ENCODE data around the gene CHAMP1.
"Not testable (repeated sequence)": the region's sequence is repeated elsewhere in the genome, so short reads cannot be mapped to it uniquely, and the experiment has no call there.

CHAMP1 gene

DNA sequence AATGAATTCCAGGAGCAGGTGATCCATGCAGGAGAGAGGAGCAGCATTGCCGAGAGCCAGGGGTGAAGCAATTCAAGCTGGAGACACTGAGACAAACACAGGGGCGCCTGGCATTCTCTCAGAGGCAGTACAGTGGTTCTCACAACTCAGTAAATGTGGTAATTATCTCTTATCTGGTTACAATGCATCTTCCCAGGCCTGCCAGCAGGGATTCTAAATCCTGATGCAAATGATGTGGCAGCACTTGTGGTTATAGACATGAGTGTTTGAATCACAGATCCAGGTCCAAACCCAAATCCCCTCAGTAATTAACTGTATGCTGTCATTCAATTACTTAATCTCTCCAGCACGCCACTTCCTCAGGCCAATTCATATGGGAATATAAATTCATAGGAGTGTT is 19.6 kb downstream of the CHAMP1 start:
- DNase-seq (ENCODE audit: low spot score), result not testable (repeated sequence)

DNA sequence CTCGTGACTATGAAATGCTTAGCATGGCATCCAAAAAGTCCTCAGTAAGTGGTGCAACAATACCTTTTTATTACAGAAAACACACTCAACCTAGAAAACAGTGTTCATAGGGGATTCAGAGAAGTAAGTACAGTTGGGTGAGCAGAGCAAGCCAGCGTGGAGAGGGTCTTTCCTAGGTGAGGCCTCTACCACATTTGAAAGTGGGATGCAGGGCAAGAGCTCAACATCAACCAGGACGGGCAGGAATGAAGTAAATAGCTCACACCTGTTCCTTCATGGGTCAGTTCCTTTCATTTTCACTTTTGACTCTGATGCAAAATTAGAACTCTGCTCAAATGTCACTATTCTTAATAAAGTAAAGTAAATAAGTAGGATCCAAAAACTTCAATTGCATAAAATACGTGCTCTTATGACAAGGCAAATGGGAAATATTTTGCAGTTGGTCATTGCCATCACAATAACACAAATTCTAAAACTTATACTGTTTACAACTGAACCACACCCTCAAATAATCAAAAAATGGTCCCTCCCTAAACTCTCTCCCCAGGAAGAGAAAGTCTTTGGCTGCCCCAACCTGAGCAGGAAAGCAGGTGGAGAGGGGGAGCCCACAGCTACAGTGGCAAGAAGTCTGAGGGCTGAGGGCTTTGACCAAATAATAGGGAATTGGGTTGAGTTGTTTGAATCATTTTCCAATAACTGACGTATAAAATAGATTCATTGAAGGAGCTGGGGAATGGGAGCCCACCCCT is 20.2 kb downstream of the CHAMP1 start:
- DNase-seq (ENCODE audit: low spot score), result no peak

DNA sequence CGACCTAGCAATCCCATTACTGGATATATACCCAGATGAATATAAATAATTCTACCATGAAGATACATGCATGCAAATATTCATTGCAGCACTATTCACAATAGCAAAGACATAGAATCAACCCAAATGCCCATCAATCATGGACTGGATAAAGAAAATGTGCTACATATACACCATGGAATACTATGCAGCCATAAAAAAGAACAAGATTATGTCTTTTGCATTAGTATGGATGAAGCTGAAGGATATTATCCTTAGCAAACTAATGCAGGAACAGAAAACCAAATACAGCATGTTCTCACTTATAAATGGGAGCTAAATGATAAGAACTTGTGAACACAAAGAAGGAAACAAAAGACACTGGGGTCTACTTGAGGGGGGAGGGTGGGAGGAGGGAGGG is 22.2 kb downstream of the CHAMP1 start:
- DNase-seq (ENCODE audit: low spot score), result not testable (repeated sequence)

DNA sequence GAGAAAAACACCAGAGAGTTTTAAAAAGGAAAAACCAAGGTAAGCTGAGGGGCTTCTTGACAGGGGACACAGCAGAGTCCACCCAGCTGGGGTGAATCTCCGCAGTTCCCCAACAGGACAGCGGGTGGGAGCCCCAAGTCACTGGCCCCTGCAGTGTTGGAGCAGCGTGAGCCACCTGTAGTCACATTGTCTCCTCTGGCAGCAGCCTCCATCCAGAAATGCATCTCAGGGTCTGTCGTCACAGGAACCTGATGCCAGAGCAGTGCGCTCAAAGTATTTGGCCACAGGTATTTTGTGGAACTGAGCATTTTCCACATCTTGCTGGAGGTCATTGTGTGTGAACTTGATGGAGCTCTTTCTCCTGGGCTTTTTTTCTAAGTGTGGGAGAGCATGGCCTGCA is 24.7 kb downstream of the CHAMP1 start:
- DNase-seq (ENCODE audit: low spot score), result no peak

DNA sequence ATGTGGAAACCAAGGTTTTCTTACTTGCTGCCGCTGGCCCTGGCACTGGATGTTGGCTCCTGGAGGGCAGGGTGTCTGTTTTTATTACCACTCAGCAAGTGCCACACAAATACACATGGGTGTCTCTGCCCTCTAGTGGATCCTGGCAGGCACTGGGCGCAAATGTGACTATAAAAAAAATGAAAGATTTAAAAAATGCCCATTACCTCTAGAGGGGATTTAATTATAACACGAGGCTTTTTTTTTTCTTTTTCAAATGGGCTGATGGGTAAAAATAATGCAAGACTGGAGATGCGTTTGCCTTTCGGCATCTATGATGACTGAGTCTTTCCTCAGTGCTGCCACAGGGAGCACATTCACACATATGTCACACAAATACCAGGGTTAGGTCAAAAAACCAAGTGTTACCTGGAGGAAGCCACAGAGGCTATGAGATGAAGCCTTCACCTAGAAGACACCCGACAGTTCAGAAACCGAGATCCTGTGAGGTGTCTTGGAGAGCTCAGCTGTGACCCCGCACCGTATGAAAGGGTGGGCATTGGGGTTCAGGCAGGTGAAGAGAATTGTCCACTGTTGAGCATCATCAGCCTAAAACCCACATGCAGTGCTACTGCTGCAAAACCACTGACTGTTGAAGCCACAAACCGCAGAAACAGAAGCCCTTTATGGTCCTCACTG is 25.7 kb downstream of the CHAMP1 start:
- DNase-seq (ENCODE audit: low spot score), result peak; percentile 60

DNA sequence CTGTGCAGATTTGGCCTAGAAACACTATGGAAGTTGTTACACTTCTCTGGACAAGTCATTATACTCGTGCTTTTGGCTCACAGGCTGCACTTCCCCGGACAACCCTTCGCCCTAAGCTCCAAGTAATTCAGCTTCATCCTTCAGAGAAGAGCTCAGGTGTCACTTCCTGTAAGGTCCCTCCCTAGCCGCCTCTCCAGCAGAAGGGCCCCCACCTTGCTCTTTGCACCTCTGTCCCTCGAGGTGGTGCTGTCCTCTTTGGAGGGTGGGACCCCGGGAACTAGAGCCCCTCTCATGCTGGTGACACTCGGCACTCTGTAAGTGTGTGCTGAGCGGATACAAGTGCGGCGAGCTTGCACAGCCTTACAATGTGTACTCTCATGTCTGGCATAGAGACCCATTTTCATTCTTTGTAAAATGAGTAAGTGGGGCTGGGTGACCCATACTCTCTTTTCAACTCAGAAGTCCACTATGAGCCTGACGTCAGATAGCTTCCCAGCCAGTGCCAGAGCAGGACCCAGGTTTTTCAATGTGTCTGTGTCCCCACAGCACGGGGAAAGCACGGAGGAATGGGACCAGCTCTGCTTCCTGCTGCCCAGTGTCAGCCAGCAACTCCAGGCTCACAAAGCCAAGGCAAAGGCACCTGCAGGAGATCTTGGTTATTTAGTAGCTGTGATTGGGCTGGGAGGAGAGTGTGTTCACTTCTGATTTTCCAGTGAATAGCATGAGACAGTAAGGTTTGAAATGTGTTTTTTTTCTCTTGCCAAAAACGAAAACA is 26.9 kb downstream of the CHAMP1 start:
- no peak for DNase-seq (ENCODE audit: low spot score)

DNA sequence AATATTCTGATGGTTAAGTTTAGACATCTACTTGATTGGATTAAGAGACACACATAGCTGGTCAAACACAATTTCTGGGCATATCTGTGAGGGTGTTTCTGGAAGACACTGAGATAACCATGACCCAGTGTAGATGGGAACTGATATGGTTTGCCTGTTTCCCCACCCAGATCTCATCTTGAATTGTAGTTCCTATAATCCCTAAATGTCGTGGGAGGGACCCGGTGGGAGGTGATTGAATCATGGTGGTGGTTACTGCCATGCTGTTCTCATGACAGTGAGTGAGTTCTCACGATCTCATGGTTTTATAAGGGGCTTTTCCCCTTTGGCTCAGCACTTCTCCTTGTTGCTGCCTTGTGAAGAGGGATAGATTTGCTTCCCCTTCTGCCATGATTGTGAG is 33.0 kb downstream of the CHAMP1 start:
- not testable (repeated sequence) for DNase-seq (ENCODE audit: low spot score)

DNA sequence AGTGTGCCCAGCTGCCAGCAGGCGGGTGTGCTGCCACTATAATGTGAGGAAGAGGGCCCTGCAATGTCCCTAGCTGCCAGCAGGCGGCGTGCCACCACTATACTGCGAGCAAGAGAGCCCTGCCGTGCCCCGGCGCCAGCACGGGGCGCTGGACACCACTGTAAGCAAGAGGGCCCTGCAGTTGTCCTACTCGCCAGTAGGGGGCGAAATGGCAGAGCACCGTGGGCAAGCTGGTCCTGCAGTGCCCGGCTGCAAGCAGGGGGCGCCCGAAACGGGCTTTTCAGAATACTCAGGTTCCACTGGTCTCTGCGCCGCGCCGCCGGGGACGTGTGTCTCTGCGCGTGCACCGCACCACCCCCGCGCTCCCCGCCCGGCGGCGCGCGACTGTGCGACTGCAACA is 38.5 kb downstream of the CHAMP1 start:
- DNase-seq (ENCODE audit: low spot score), result not testable (repeated sequence)

DNA sequence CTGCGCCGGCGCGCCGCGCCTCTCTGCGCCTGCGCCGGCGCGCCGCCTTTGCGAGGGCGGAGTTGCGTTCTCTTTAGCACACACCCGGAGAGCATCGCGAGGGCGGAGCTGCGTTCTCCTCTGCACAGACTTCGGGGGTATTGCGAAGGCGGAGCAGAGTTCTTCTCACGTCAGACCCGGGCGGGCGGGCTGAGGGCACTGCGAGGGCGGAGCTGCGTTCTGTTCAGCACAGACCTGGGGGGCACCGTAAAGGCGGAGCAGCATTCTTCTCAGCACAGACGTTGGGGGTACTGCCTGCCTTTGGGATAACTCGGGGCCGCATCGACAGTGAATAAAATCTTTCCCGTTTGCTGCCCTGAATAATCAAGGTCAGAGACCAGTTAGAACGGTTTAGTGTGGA is 39.1 kb downstream of the CHAMP1 start:
- DNase-seq (ENCODE audit: low spot score), result not testable (repeated sequence)

Measured in GM03348 (cell line).